Esophagus muscularis mucosa (tissue), 4 donors: ENCODE measurements around the gene LBX1.

ENCODE experiments used
- EP300 ChIP-seq: sonication (generic); formaldehyde crosslinking; IDR thresholded peaks from one replicate; pipeline ENCODE4 v1.6.1; 2017; ENCODE audit warnings: antibody characterized with exemption
- POLR2A ChIP-seq: fragments of 450-650 bp; IDR thresholded peaks from one replicate; pipeline ENCODE4 v1.6.1; 2017; ENCODE audit warnings: antibody characterized with exemption, moderate library complexity, mild to moderate bottlenecking, low read depth
- POLR2AphosphoS5 ChIP-seq, 2 donors: sonication (generic); formaldehyde crosslinking; IDR thresholded peaks; one replicate each; pipeline ENCODE4 v1.6.1; 2017; ENCODE audit warnings: antibody characterized with exemption in 2 of 2
- TF ChIP-seq, protein P1 (sequence below), 3 experiments: fragments of 200-600 bp in 2 of 3; fragments of 450-650 bp in 1 of 3; sonication (generic) in 2 of 3; IDR thresholded peaks; one replicate each; pipeline ENCODE4 v1.5.1; 2017 to 2019; ENCODE audit warnings: antibody characterized with exemption in 3 of 3, mild to moderate bottlenecking in 2 of 3, moderate library complexity in 1 of 3

DNA sequence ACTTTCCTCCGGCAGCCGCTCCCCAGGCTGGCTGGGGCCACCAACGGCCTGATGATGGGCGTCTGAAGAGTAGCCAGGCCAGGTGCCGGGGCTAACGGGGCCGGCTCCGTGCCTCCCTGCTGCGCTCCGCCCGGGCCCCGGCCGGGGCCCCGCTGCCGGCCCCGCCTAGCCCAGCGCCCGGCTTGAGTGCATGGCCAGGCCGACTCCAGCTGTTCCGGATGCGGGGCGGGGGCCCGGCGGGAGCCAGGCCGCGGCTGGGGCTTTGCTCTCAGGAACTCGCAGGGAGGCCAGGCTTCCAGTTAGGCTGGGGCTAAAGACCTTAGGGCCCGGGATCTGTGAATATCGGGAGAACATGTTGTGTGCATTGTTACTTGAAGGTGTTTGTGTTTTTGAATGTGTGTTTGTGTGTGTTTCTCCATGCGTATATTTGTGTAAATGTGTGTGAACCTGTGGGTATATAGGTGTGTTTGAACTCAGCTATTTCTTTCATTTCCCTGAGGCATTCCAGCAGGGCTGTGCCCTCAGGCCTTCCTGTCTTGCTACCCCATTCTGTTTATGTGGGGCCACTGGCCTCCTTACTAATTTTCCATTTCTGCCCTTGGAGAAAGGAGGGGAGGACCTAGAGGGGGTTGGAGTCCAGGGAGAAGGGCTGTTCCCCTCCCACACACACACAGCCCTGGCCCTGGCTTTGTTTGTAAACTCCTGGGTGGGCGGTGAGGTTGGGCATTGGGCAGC is 1.1 kb upstream of the LBX1 start:
- TF ChIP-seq, protein P1, sequence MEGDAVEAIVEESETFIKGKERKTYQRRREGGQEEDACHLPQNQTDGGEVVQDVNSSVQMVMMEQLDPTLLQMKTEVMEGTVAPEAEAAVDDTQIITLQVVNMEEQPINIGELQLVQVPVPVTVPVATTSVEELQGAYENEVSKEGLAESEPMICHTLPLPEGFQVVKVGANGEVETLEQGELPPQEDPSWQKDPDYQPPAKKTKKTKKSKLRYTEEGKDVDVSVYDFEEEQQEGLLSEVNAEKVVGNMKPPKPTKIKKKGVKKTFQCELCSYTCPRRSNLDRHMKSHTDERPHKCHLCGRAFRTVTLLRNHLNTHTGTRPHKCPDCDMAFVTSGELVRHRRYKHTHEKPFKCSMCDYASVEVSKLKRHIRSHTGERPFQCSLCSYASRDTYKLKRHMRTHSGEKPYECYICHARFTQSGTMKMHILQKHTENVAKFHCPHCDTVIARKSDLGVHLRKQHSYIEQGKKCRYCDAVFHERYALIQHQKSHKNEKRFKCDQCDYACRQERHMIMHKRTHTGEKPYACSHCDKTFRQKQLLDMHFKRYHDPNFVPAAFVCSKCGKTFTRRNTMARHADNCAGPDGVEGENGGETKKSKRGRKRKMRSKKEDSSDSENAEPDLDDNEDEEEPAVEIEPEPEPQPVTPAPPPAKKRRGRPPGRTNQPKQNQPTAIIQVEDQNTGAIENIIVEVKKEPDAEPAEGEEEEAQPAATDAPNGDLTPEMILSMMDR (IDR thresholded peaks at IDR 0.05) = no peak
- TF ChIP-seq POLR2A (no peak), EP300 (no peak), POLR2AphosphoS5 (IDR thresholded peaks at IDR 0.05) (no peak)
